Ascending aorta (tissue), 2 donors: ENCODE data around the gene RNF20. TPM values are rescaled to one million over a fixed set of nuclear protein-coding genes. Genes with fewer than 3 reads are reported as not detected.

Source experiments
- DNase-seq, 2 donors: peaks; one replicate each; pipeline ENCODE4 v3.0.0-alpha.2; 2019; ENCODE audit warnings: low spot score in 2 of 2
- H3K27ac ChIP-seq, 2 donors: fragments of 200-600 bp; sonication (generic); one replicate each; pipeline ENCODE4 v1.5.1; 2016 to 2017; ENCODE audit warnings: mild to moderate bottlenecking in 1 of 2
- H3K27me3 ChIP-seq: fragments of 200-600 bp; sonication (generic); one replicate; pipeline ENCODE4 v1.5.1; 2017
- H3K36me3 ChIP-seq, 2 donors: fragments of 200-600 bp; sonication (generic); one replicate each; pipeline ENCODE4 v1.5.1; 2016
- H3K4me1 ChIP-seq, 2 donors: fragments of 200-600 bp; sonication (generic); one replicate each; pipeline ENCODE4 v1.5.1; 2016 to 2017; ENCODE audit warnings: mild to moderate bottlenecking in 1 of 2
- H3K4me3 ChIP-seq, 2 donors: fragments of 200-600 bp; sonication (generic); one replicate each; pipeline ENCODE4 v1.5.1; 2016 to 2017; ENCODE audit warnings: mild to moderate bottlenecking in 1 of 2
- H3K9me3 ChIP-seq, 2 donors: fragments of 200-600 bp; sonication (generic); one replicate each; pipeline ENCODE4 v1.5.1; 2016
- intact Hi-C: fragments of 100-400 bp; cut with DNase I; formaldehyde crosslinking; loops from one replicate; pipeline ENCODE4 v1.15.1; 2023
- total RNA-seq: library from RNA; depleted of rRNA; stranded (reverse); fragments of >200 nt; gene quantifications from one replicate; pipeline ENCODE4 v1.1.0, GENCODE V29; 2016
- TF ChIP-seq, protein P1 (sequence below), 3 experiments: fragments of 200-600 bp in 2 of 3; fragments of 450-650 bp in 1 of 3; sonication (generic) in 2 of 3; IDR thresholded peaks; one replicate each; pipeline ENCODE4 v1.5.1; 2016 to 2019; ENCODE audit warnings: antibody characterized with exemption in 3 of 3, mild to moderate bottlenecking in 1 of 3, moderate library complexity in 1 of 3

RNF20 gene
- total RNA-seq, 1 donor from 2014 or later = 47.7 TPM

- H3K4me1 ChIP-seq = peaks cover 0 to 2% of the 10 kb centered on the region in 2 donors
- DNase-seq = no peak
- intact Hi-C loops = no loop called here
- H3K4me3 ChIP-seq = peak overlapping the region; percentile 81 to 95
- H3K36me3 ChIP-seq = no peaks in the 10 kb centered on the region
- H3K27me3 ChIP-seq = no peaks in the 10 kb centered on the region
- H3K9me3 ChIP-seq = peaks cover 0 to under 1% of the 10 kb centered on the region in 2 donors
- TF ChIP-seq, protein P1, sequence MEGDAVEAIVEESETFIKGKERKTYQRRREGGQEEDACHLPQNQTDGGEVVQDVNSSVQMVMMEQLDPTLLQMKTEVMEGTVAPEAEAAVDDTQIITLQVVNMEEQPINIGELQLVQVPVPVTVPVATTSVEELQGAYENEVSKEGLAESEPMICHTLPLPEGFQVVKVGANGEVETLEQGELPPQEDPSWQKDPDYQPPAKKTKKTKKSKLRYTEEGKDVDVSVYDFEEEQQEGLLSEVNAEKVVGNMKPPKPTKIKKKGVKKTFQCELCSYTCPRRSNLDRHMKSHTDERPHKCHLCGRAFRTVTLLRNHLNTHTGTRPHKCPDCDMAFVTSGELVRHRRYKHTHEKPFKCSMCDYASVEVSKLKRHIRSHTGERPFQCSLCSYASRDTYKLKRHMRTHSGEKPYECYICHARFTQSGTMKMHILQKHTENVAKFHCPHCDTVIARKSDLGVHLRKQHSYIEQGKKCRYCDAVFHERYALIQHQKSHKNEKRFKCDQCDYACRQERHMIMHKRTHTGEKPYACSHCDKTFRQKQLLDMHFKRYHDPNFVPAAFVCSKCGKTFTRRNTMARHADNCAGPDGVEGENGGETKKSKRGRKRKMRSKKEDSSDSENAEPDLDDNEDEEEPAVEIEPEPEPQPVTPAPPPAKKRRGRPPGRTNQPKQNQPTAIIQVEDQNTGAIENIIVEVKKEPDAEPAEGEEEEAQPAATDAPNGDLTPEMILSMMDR (IDR thresholded peaks at IDR 0.05) = no peak
- H3K27ac ChIP-seq = peak overlapping the region; percentile 96 to 98
Observed at GRCh38 chr9:101487443-101487840, 46.2 kb upstream of the RNF20 start.

DNA sequence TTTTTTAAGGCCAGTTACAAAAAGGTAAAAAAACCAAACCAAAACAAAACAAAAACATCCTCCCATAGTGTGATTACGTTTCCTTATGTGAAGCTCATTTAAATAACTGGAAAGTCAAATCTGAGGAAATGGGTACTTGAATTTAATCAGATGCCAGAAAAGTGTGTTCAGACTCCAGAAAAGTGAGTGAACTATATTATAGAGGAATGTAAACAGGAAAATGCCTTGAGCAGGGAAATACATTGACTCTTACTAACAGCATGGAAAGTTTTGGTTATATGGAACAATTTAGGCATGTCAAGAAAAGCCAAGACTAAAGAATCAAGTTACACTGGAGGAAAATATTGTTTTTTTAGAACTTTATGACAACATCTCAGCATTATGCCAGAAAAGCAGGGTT lies 37.8 kb upstream of the RNF20 start:
- Histone ChIP-seq H3K27me3 (no peaks in the 10 kb centered on the region), H3K9me3 (peaks cover 0 to 4% of the 10 kb centered on the region in 2 donors), H3K4me3 (no peak overlapping the region), H3K27ac (peak overlapping the region in 1 of 2 donors; percentile 27), H3K36me3 (no peaks in the 10 kb centered on the region), H3K4me1 (no peaks in the 10 kb centered on the region)
- no peak for DNase-seq
- TF ChIP-seq, protein P1 (IDR thresholded peaks at IDR 0.05) = no peak
- intact Hi-C loops = no loop called here

GRCh38 chr9:101498323-101498722 lies 35.3 kb upstream of the RNF20 start:
- no peak for DNase-seq
- Histone ChIP-seq H3K9me3 (no peaks in the 10 kb centered on the region), H3K4me3 (peak overlapping the region in 1 of 2 donors; percentile 29), H3K4me1 (no peaks in the 10 kb centered on the region), H3K27me3 (no peaks in the 10 kb centered on the region), H3K27ac (no peak overlapping the region), H3K36me3 (no peaks in the 10 kb centered on the region)
- TF ChIP-seq, protein P1 (IDR thresholded peaks at IDR 0.05) = no peak
- intact Hi-C loops = no loop called here

GRCh38 chr9:101504188-101504587 lies 29.5 kb upstream of the RNF20 start:
- TF ChIP-seq, protein P1 (IDR thresholded peaks at IDR 0.05) = no peak
- no peaks in the 10 kb centered on the region for H3K27me3 ChIP-seq
- H3K4me3 ChIP-seq = no peak overlapping the region
- peaks cover 0 to 3% of the 10 kb centered on the region in 2 donors for H3K4me1 ChIP-seq
- no peaks in the 10 kb centered on the region for H3K9me3 ChIP-seq
- H3K27ac ChIP-seq = no peak overlapping the region
- intact Hi-C loops = no loop called here
- DNase-seq = no peak
- H3K36me3 ChIP-seq = no peaks in the 10 kb centered on the region

GRCh38 chr9:101508211-101508610 lies 25.4 kb upstream of the RNF20 start:
- intact Hi-C loops = no loop called here
- Histone ChIP-seq H3K27me3 (no peaks in the 10 kb centered on the region), H3K27ac (no peak overlapping the region)

More at GRCh38 chr9:101508211-101508610, 25.4 kb upstream of the RNF20 start:
- Histone ChIP-seq H3K4me3 (no peak overlapping the region), H3K36me3 (no peaks in the 10 kb centered on the region), H3K4me1 (peaks cover 0 to 4% of the 10 kb centered on the region in 2 donors), H3K9me3 (no peaks in the 10 kb centered on the region)
- DNase-seq = no peak
- TF ChIP-seq, protein P1 (IDR thresholded peaks at IDR 0.05) = no peak
